ENCODE data around the gene HS3ST4.

GRCh38 chr16:25957707-25958106, 265.9 kb downstream of the HS3ST4 start:
- TF ChIP-seq, protein P1, sequence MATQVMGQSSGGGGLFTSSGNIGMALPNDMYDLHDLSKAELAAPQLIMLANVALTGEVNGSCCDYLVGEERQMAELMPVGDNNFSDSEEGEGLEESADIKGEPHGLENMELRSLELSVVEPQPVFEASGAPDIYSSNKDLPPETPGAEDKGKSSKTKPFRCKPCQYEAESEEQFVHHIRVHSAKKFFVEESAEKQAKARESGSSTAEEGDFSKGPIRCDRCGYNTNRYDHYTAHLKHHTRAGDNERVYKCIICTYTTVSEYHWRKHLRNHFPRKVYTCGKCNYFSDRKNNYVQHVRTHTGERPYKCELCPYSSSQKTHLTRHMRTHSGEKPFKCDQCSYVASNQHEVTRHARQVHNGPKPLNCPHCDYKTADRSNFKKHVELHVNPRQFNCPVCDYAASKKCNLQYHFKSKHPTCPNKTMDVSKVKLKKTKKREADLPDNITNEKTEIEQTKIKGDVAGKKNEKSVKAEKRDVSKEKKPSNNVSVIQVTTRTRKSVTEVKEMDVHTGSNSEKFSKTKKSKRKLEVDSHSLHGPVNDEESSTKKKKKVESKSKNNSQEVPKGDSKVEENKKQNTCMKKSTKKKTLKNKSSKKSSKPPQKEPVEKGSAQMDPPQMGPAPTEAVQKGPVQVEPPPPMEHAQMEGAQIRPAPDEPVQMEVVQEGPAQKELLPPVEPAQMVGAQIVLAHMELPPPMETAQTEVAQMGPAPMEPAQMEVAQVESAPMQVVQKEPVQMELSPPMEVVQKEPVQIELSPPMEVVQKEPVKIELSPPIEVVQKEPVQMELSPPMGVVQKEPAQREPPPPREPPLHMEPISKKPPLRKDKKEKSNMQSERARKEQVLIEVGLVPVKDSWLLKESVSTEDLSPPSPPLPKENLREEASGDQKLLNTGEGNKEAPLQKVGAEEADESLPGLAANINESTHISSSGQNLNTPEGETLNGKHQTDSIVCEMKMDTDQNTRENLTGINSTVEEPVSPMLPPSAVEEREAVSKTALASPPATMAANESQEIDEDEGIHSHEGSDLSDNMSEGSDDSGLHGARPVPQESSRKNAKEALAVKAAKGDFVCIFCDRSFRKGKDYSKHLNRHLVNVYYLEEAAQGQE (IDR thresholded peaks at IDR 0.05; ENCODE audit: low read depth) = no peak
- TF ChIP-seq SIN3A (IDR thresholded peaks at IDR 0.05; ENCODE audit: low read depth) = no peak
- no peak for TF ChIP-seq POLR2A (IDR thresholded peaks at IDR 0.05; ENCODE audit: borderline replicate concordance, extremely low read depth, insufficient read depth, insufficient read length)
- no peak for TF ChIP-seq POLR2AphosphoS5 (IDR thresholded peaks at IDR 0.05; ENCODE audit: low read depth, low read length)
- no peak for TF ChIP-seq CTCF (IDR thresholded peaks at IDR 0.05 in 2 of 3, conservative IDR thresholded peaks at IDR 0.05 in 1 of 3; ENCODE audit: borderline replicate concordance in 1 of 3, insufficient read depth in 1 of 3, low read depth in 2 of 3, low read length in 2 of 3)

Data from HCT116 (cell line).